Trophoblast cell (in vitro differentiated cells and primary cell): ENCODE measurements around the gene OSM.
A peak's percentile ranks its signal among the peaks of the same experiment; 100 is the strongest.

Experiments used
- DNase-seq, 2 donors: peaks; one replicate each; pipeline ENCODE4 v3.0.0-alpha.2; 2016
- H2AFZ ChIP-seq: 2 replicates; pipeline ENCODE4 v1.6.1; 2013; ENCODE audit warnings: low read length, moderate library complexity, mild to moderate bottlenecking; ENCODE audit not compliant: insufficient read depth, poor library complexity
- H2AK5ac ChIP-seq: 2 replicates; pipeline ENCODE4 v1.6.1; 2013; ENCODE audit warnings: mild to moderate bottlenecking, low read length
- H2BK120ac ChIP-seq: 2 replicates; pipeline ENCODE4 v1.6.1; 2013; ENCODE audit warnings: low read length, mild to moderate bottlenecking, moderate library complexity; ENCODE audit not compliant: insufficient read depth, poor library complexity
- H2BK12ac ChIP-seq: 2 replicates; pipeline ENCODE4 v1.6.1; 2013; ENCODE audit warnings: mild to moderate bottlenecking, low read length, moderate library complexity
- H2BK5ac ChIP-seq: 2 replicates; pipeline ENCODE4 v1.6.1; 2013; ENCODE audit warnings: low read length, low read depth, moderate library complexity, mild to moderate bottlenecking; ENCODE audit not compliant: poor library complexity
- H3K14ac ChIP-seq: 2 replicates; pipeline ENCODE4 v1.6.1; 2013; ENCODE audit warnings: mild to moderate bottlenecking, low read length
- H3K18ac ChIP-seq: 2 replicates; pipeline ENCODE4 v1.6.1; 2013; ENCODE audit warnings: mild to moderate bottlenecking, low read length
- H3K23ac ChIP-seq: 2 replicates; pipeline ENCODE4 v1.6.1; 2013; ENCODE audit warnings: low read length
- H3K27ac ChIP-seq: 2 replicates; pipeline ENCODE4 v1.5.1; 2013; ENCODE audit warnings: low read depth, mild to moderate bottlenecking, inconsistent platforms, low read length, moderate library complexity
- H3K27me3 ChIP-seq: 2 replicates; pipeline ENCODE4 v1.6.1; 2013; ENCODE audit warnings: inconsistent platforms, mild to moderate bottlenecking, low read length, moderate library complexity; ENCODE audit not compliant: insufficient read depth
- H3K36me3 ChIP-seq, 2 experiments: 1 replicate in 1 of 2; 2 replicates in 1 of 2; pipeline ENCODE4 v1.6.1; 2013; ENCODE audit warnings: low read length in 2 of 2, mild to moderate bottlenecking in 2 of 2, moderate library complexity in 1 of 2; ENCODE audit not compliant: insufficient read depth in 2 of 2, control insufficient read depth in 1 of 2
- H3K4ac ChIP-seq: 2 replicates; pipeline ENCODE4 v1.6.1; 2013; ENCODE audit warnings: low read depth, mild to moderate bottlenecking, low read length, moderate library complexity
- H3K4me1 ChIP-seq, 2 experiments: 1 replicate in 1 of 2; 2 replicates in 1 of 2; pipeline ENCODE4 v1.6.1; 2013; ENCODE audit warnings: low read length in 2 of 2, mild to moderate bottlenecking in 2 of 2, moderate library complexity in 1 of 2; ENCODE audit not compliant: insufficient read depth in 2 of 2, control insufficient read depth in 1 of 2
- H3K4me2 ChIP-seq: 2 replicates; pipeline ENCODE4 v1.6.1; 2013; ENCODE audit warnings: inconsistent platforms, mild to moderate bottlenecking, low read length, moderate library complexity
- H3K4me3 ChIP-seq: 2 replicates; pipeline ENCODE4 v1.5.1; 2013; ENCODE audit warnings: mild to moderate bottlenecking, low read depth, low read length, inconsistent platforms
- H3K79me1 ChIP-seq: one replicate; pipeline ENCODE4 v1.6.1; 2013; ENCODE audit warnings: low read length
- H3K79me2 ChIP-seq: 2 replicates; pipeline ENCODE4 v1.6.1; 2013; ENCODE audit warnings: low read length, mild to moderate bottlenecking; ENCODE audit not compliant: control insufficient read depth, insufficient read depth, poor library complexity
- H3K9ac ChIP-seq: 2 replicates; pipeline ENCODE4 v1.6.1; 2013; ENCODE audit warnings: mild to moderate bottlenecking, low read length
- H3K9me3 ChIP-seq: 2 replicates; pipeline ENCODE4 v1.6.1; 2013; ENCODE audit warnings: low read depth, mild to moderate bottlenecking, control low read depth, inconsistent platforms, low read length; ENCODE audit not compliant: insufficient read depth
- H4K12ac ChIP-seq: 2 replicates; pipeline ENCODE4 v1.6.1; 2013; ENCODE audit warnings: low read depth, mild to moderate bottlenecking, low read length, moderate library complexity
- H4K8ac ChIP-seq: 2 replicates; pipeline ENCODE4 v1.6.1; 2013; ENCODE audit warnings: low read depth, mild to moderate bottlenecking, low read length, moderate library complexity
- H4K91ac ChIP-seq: one replicate; pipeline ENCODE4 v1.6.1; 2013; ENCODE audit warnings: low read depth, mild to moderate bottlenecking, low read length, moderate library complexity
- WGBS: extraction: QIAGEN DNeasy Blood & Tissue Kit; methylation state at CpG from one replicate; pipeline ENCODE4 v1.1.7; 2013; ENCODE audit warnings: missing lambda C conversion rate; ENCODE audit not compliant: insufficient read length, insufficient coverage; ENCODE audit errors: extremely low coverage; 5-methylcytosine and 5-hydroxymethylcytosine counted together

OSM gene

GRCh38 chr22:30241576-30242371, 24.9 kb downstream of the OSM start:
- peaks cover 0 to 3% of the 10 kb centered on the region in 2 experiments for H3K36me3 ChIP-seq
- H2AFZ ChIP-seq, result no peak overlapping the region
- H3K4me2 ChIP-seq, result no peak overlapping the region
- peak overlapping the region; percentile 39 for H3K14ac ChIP-seq
- no peak overlapping the region for H2BK12ac ChIP-seq
- peaks cover 16% of the 10 kb centered on the region for H3K79me1 ChIP-seq
- H3K9ac ChIP-seq, result no peak overlapping the region
- peak overlapping the region; percentile 18 for H2AK5ac ChIP-seq
- peak overlapping the region; percentile 19 for H4K12ac ChIP-seq
- no peak overlapping the region for H3K4me3 ChIP-seq
- no peak overlapping the region for H2BK120ac ChIP-seq
- H3K4ac ChIP-seq, result no peak overlapping the region
- peaks cover 6 to 22% of the 10 kb centered on the region in 2 experiments for H3K4me1 ChIP-seq
- H3K23ac ChIP-seq, result no peak overlapping the region
- no peak overlapping the region for H2BK5ac ChIP-seq
- no peak overlapping the region for H4K8ac ChIP-seq
- no peak overlapping the region for H4K91ac ChIP-seq
- H3K18ac ChIP-seq, result no peak overlapping the region
- H3K27me3 ChIP-seq, result no peaks in the 10 kb centered on the region
- no peaks in the 10 kb centered on the region for H3K79me2 ChIP-seq
- H3K27ac ChIP-seq, result no peak overlapping the region
- no CpG with 5 or more reads among the region's 15 CpGs for WGBS
- no peak for DNase-seq
- no peaks in the 10 kb centered on the region for H3K9me3 ChIP-seq

- no peak overlapping the region for H2BK120ac ChIP-seq
- H4K8ac ChIP-seq, result no peak overlapping the region
- H3K36me3 ChIP-seq, result peaks cover 0 to 3% of the 10 kb centered on the region in 2 experiments
- peaks cover 12 to 20% of the 10 kb centered on the region in 2 experiments for H3K4me1 ChIP-seq
- H3K9ac ChIP-seq, result no peak overlapping the region
- H3K27ac ChIP-seq, result no peak overlapping the region
- H2BK5ac ChIP-seq, result no peak overlapping the region
- peak overlapping the region; percentile 33 for H2AK5ac ChIP-seq
- no peak overlapping the region for H3K4ac ChIP-seq
- H4K12ac ChIP-seq, result no peak overlapping the region
- H2BK12ac ChIP-seq, result no peak overlapping the region
- no CpG with 5 or more reads among the region's 24 CpGs for WGBS
- H3K4me2 ChIP-seq, result no peak overlapping the region
- no peak overlapping the region for H4K91ac ChIP-seq
- no peak for DNase-seq
- no peak overlapping the region for H3K4me3 ChIP-seq
- H3K14ac ChIP-seq, result no peak overlapping the region
- H3K23ac ChIP-seq, result no peak overlapping the region
- peaks cover 15% of the 10 kb centered on the region for H3K79me1 ChIP-seq
- no peaks in the 10 kb centered on the region for H3K27me3 ChIP-seq
- H3K18ac ChIP-seq, result no peak overlapping the region
- H3K79me2 ChIP-seq, result no peaks in the 10 kb centered on the region
- H2AFZ ChIP-seq, result no peak overlapping the region
- no peaks in the 10 kb centered on the region for H3K9me3 ChIP-seq
Observed at GRCh38 chr22:30240541-30241417, 25.9 kb downstream of the OSM start.

- Histone ChIP-seq H3K4me2 (no peak overlapping the region), H3K23ac (no peak overlapping the region), H3K4me3 (no peak overlapping the region), H3K36me3 (peaks cover 0 to 3% of the 10 kb centered on the region in 2 experiments), H3K9ac (no peak overlapping the region), H2BK5ac (no peak overlapping the region), H3K9me3 (no peaks in the 10 kb centered on the region), H2BK120ac (no peak overlapping the region), H2AK5ac (no peak overlapping the region), H3K27ac (no peak overlapping the region), H2BK12ac (no peak overlapping the region), H3K27me3 (no peaks in the 10 kb centered on the region), H4K12ac (no peak overlapping the region), H3K79me1 (peaks cover 20% of the 10 kb centered on the region), H3K18ac (no peak overlapping the region), H4K8ac (no peak overlapping the region), H2AFZ (no peak overlapping the region), H3K79me2 (no peaks in the 10 kb centered on the region), H4K91ac (no peak overlapping the region), H3K14ac (no peak overlapping the region), H3K4ac (no peak overlapping the region), H3K4me1 (peaks cover 18 to 21% of the 10 kb centered on the region in 2 experiments)
- DNase-seq, result no peak
- no CpG with 5 or more reads among the region's 17 CpGs for WGBS
Observed at GRCh38 chr22:30239488-30240405, 26.9 kb downstream of the OSM start.
